H9 (cell line): ENCODE results near the gene EZH1. TPM values are rescaled to one million over a fixed set of nuclear protein-coding genes. Genes with fewer than 3 reads are reported as not detected.
"Not testable (repeated sequence)": the region's sequence is repeated elsewhere in the genome, so short reads cannot be mapped to it uniquely, and the experiment has no call there.

ENCODE experiments used
- DNase-seq: peaks from one replicate; pipeline ENCODE4 v3.0.0-alpha.2; 2017
- H2AFZ ChIP-seq: one replicate; pipeline ENCODE4 v1.6.1; 2013; ENCODE audit warnings: mild to moderate bottlenecking, low read length, control low read depth, moderate library complexity
- H2AK5ac ChIP-seq: 2 replicates; pipeline ENCODE4 v1.6.1; 2013; ENCODE audit warnings: low read length, control low read depth, mixed read lengths; ENCODE audit not compliant: insufficient read length
- H2BK120ac ChIP-seq: one replicate; pipeline ENCODE4 v1.6.1; 2013; ENCODE audit warnings: low read depth, mild to moderate bottlenecking, low read length, control low read depth, inconsistent platforms; ENCODE audit not compliant: poor library complexity, severe bottlenecking
- H2BK12ac ChIP-seq: 2 replicates; pipeline ENCODE4 v1.6.1; 2013; ENCODE audit warnings: low read length, control low read depth, mixed read lengths, low read depth; ENCODE audit not compliant: insufficient read length
- H2BK15ac ChIP-seq: 2 replicates; pipeline ENCODE4 v1.6.1; 2013; ENCODE audit warnings: low read depth, low read length, control low read depth
- H2BK20ac ChIP-seq: one replicate; pipeline ENCODE4 v1.6.1; 2013; ENCODE audit warnings: low read depth, mild to moderate bottlenecking, low read length, control low read depth, inconsistent platforms; ENCODE audit not compliant: poor library complexity, severe bottlenecking
- H2BK5ac ChIP-seq: 2 replicates; pipeline ENCODE4 v1.6.1; 2013; ENCODE audit warnings: low read length, control low read depth, mixed read lengths; ENCODE audit not compliant: insufficient read length
- H3K14ac ChIP-seq: 2 replicates; pipeline ENCODE4 v1.6.1; 2013; ENCODE audit warnings: low read length, control low read depth; ENCODE audit not compliant: insufficient read depth
- H3K18ac ChIP-seq: 2 replicates; pipeline ENCODE4 v1.6.1; 2013; ENCODE audit warnings: low read depth, mild to moderate bottlenecking, mixed read lengths, low read length, control low read depth; ENCODE audit not compliant: insufficient read length
- H3K23ac ChIP-seq: 2 replicates; pipeline ENCODE4 v1.6.1; 2013; ENCODE audit warnings: low read length, control low read depth, mixed read lengths, low read depth; ENCODE audit not compliant: insufficient read length
- H3K23me2 ChIP-seq: 2 replicates; pipeline ENCODE4 v1.6.1; 2013; ENCODE audit warnings: low read depth, mild to moderate bottlenecking, mixed read lengths, low read length, control low read depth; ENCODE audit not compliant: insufficient read length, poor library complexity, severe bottlenecking
- H3K27ac ChIP-seq: 2 replicates; pipeline ENCODE4 v1.5.1; 2013; ENCODE audit warnings: low read length, control low read depth, mixed read lengths, low read depth; ENCODE audit not compliant: insufficient read length
- H3K27me3 ChIP-seq: 2 replicates; pipeline ENCODE4 v1.6.1; 2013; ENCODE audit warnings: low read length, control low read depth, inconsistent platforms; ENCODE audit not compliant: insufficient read depth
- H3K4ac ChIP-seq: 2 replicates; pipeline ENCODE4 v1.6.1; 2013; ENCODE audit warnings: low read depth, mild to moderate bottlenecking, control low read depth, inconsistent platforms, low read length, moderate library complexity
- H3K4me1 ChIP-seq: 2 replicates; pipeline ENCODE4 v1.6.1; 2013; ENCODE audit warnings: low read length, control low read depth, inconsistent platforms; ENCODE audit not compliant: insufficient read depth
- H3K4me2 ChIP-seq: 2 replicates; pipeline ENCODE4 v1.6.1; 2013; ENCODE audit warnings: low read length, control low read depth, mixed read lengths; ENCODE audit not compliant: insufficient read length, insufficient read depth
- H3K56ac ChIP-seq: 2 replicates; pipeline ENCODE4 v1.6.1; 2013; ENCODE audit warnings: low read depth, mild to moderate bottlenecking, mixed read lengths, low read length, control low read depth; ENCODE audit not compliant: insufficient read length
- H3K79me1 ChIP-seq: 2 replicates; pipeline ENCODE4 v1.6.1; 2013; ENCODE audit warnings: low read depth, mild to moderate bottlenecking, moderate library complexity, low read length, control low read depth, inconsistent platforms; ENCODE audit not compliant: insufficient read depth, poor library complexity, severe bottlenecking
- H3K79me2 ChIP-seq: 2 replicates; pipeline ENCODE4 v1.6.1; 2013; ENCODE audit warnings: low read length, control low read depth, inconsistent platforms; ENCODE audit not compliant: insufficient read depth
- H3K9ac ChIP-seq: 2 replicates; pipeline ENCODE4 v1.6.1; 2013; ENCODE audit warnings: low read length, control low read depth, mixed read lengths; ENCODE audit not compliant: insufficient read length; ENCODE audit errors: extremely low read depth
- H3K9me3 ChIP-seq: one replicate; pipeline ENCODE4 v1.6.1; 2013; ENCODE audit warnings: low read depth, low read length, inconsistent platforms; ENCODE audit not compliant: control insufficient read depth
- H3T11ph ChIP-seq: one replicate; pipeline ENCODE4 v1.6.1; 2013; ENCODE audit warnings: mild to moderate bottlenecking, low read length, control low read depth, inconsistent platforms
- H4K20me1 ChIP-seq: one replicate; pipeline ENCODE4 v1.6.1; 2013; ENCODE audit not compliant: control insufficient read depth, insufficient read length, insufficient read depth
- H4K5ac ChIP-seq: 2 replicates; pipeline ENCODE4 v1.6.1; 2013; ENCODE audit warnings: low read depth, mild to moderate bottlenecking, mixed read lengths, low read length, control low read depth; ENCODE audit not compliant: insufficient read length
- H4K8ac ChIP-seq: replicated peaks from 2 replicates; pipeline ENCODE4 v1.6.1; 2013; ENCODE audit warnings: low read length, control low read depth, mixed read lengths, low read depth; ENCODE audit not compliant: insufficient read length
- H4K91ac ChIP-seq: 2 replicates; pipeline ENCODE4 v1.6.1; 2013; ENCODE audit warnings: low read depth, mild to moderate bottlenecking, moderate library complexity, mixed read lengths, low read length, control low read depth; ENCODE audit not compliant: insufficient read length
- H3K27ac Mint-ChIP-seq, 3 experiments: 2 replicates in 2 of 3; 3 replicates in 1 of 3; pipeline ENCODE4 v1.8.0; 2020 to 2021; ENCODE audit warnings: mixed read lengths in 3 of 3, mild to moderate bottlenecking in 1 of 3, moderate library complexity in 1 of 3
- H3K27me3 Mint-ChIP-seq: 2 replicates; pipeline ENCODE4 v1.8.0; 2021; ENCODE audit warnings: low read depth, mild to moderate bottlenecking, moderate library complexity, mixed read lengths
- H3K36me3 Mint-ChIP-seq, 3 experiments: 2 replicates in 2 of 3; 3 replicates in 1 of 3; pipeline ENCODE4 v1.8.0; 2020 to 2021; ENCODE audit warnings: low read depth in 3 of 3, mixed read lengths in 3 of 3; ENCODE audit not compliant: insufficient read depth in 1 of 3
- H3K4me1 Mint-ChIP-seq, 2 experiments: 2 replicates each; pipeline ENCODE4 v1.8.0; 2020; ENCODE audit warnings: mixed read lengths in 2 of 2
- H3K4me3 Mint-ChIP-seq, 2 experiments: 2 replicates in 1 of 2; 3 replicates in 1 of 2; pipeline ENCODE4 v1.8.0; 2020 to 2021; ENCODE audit warnings: mild to moderate bottlenecking in 2 of 2, mixed read lengths in 2 of 2, moderate library complexity in 1 of 2
- H3K9me3 Mint-ChIP-seq, 2 experiments: 2 replicates in 1 of 2; 3 replicates in 1 of 2; pipeline ENCODE4 v1.8.0; 2020; ENCODE audit warnings: mild to moderate bottlenecking in 2 of 2, mixed read lengths in 2 of 2, moderate library complexity in 1 of 2
- WGBS: extraction: QIAGEN DNeasy Blood & Tissue Kit; methylation state at CpG from one replicate; pipeline ENCODE4 v1.1.7; 2013; ENCODE audit warnings: missing lambda C conversion rate, low lambda C conversion rate, mixed read lengths; ENCODE audit not compliant: insufficient read length; ENCODE audit errors: extremely low coverage; 5-methylcytosine and 5-hydroxymethylcytosine counted together
- total RNA-seq: library from RNA; stranded (reverse); gene quantifications from 2 replicates; pipeline ENCODE4 v1.2.1, GENCODE V29; 2021

EZH1 gene
- total RNA-seq, 1 experiment from 2014 or later = 17.9 TPM

GRCh38 chr17:42768006-42768405 is 23.2 kb upstream of the EZH1 start:
- H4K8ac ChIP-seq, H3K9me3 Mint-ChIP-seq: not testable (repeated sequence)

More at GRCh38 chr17:42768006-42768405, 23.2 kb upstream of the EZH1 start:
- H3K27me3 ChIP-seq, H4K5ac ChIP-seq, H3K4me1 Mint-ChIP-seq, H2AFZ ChIP-seq, DNase-seq, H3T11ph ChIP-seq, H4K91ac ChIP-seq, H3K56ac ChIP-seq, H3K9ac ChIP-seq, H3K4me1 ChIP-seq, H3K4ac ChIP-seq, H3K4me3 Mint-ChIP-seq, H3K79me1 ChIP-seq, H3K79me2 ChIP-seq, H3K23ac ChIP-seq, H3K14ac ChIP-seq, H2BK120ac ChIP-seq, H2BK12ac ChIP-seq, H3K36me3 Mint-ChIP-seq, H3K23me2 ChIP-seq, H3K4me2 ChIP-seq, H2BK20ac ChIP-seq, H3K27ac ChIP-seq, H3K27ac Mint-ChIP-seq, H4K20me1 ChIP-seq, H3K9me3 ChIP-seq, H2BK5ac ChIP-seq, H2AK5ac ChIP-seq, H2BK15ac ChIP-seq, H3K18ac ChIP-seq: not testable (repeated sequence)
- peaks cover 11% of the 10 kb centered on the region for H3K27me3 Mint-ChIP-seq
- no CpG with 5 or more reads among the region's 9 CpGs for WGBS
